Transverse colon (tissue), 3 donors: ENCODE measurements around the gene PALLD.

ENCODE experiments used
- POLR2A ChIP-seq: fragments of 450-650 bp; IDR thresholded peaks from one replicate; pipeline ENCODE4 v1.6.1; 2016; ENCODE audit warnings: antibody characterized with exemption, mild to moderate bottlenecking, moderate library complexity
- TF ChIP-seq, protein P1 (sequence below), 5 experiments: fragments of 200-600 bp in 3 of 5; fragments of 450-650 bp in 2 of 5; sonication (generic) in 3 of 5; IDR thresholded peaks; 1 replicate in 2 of 5; 2 replicates in 3 of 5; pipeline ENCODE4 v1.5.1; 2016 to 2017; ENCODE audit warnings: antibody characterized with exemption in 5 of 5, inconsistent platforms in 3 of 5, mild to moderate bottlenecking in 2 of 5, moderate library complexity in 1 of 5

- TF ChIP-seq, protein P1, sequence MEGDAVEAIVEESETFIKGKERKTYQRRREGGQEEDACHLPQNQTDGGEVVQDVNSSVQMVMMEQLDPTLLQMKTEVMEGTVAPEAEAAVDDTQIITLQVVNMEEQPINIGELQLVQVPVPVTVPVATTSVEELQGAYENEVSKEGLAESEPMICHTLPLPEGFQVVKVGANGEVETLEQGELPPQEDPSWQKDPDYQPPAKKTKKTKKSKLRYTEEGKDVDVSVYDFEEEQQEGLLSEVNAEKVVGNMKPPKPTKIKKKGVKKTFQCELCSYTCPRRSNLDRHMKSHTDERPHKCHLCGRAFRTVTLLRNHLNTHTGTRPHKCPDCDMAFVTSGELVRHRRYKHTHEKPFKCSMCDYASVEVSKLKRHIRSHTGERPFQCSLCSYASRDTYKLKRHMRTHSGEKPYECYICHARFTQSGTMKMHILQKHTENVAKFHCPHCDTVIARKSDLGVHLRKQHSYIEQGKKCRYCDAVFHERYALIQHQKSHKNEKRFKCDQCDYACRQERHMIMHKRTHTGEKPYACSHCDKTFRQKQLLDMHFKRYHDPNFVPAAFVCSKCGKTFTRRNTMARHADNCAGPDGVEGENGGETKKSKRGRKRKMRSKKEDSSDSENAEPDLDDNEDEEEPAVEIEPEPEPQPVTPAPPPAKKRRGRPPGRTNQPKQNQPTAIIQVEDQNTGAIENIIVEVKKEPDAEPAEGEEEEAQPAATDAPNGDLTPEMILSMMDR (IDR thresholded peaks at IDR 0.05): no peak
- TF ChIP-seq POLR2A: no peak
Measured at GRCh38 chr4:168569931-168570276, 73.1 kb downstream of the PALLD start.
